Measurements from ENCODE around the gene ACOT13.
"Not testable (repeated sequence)": the region's sequence is repeated elsewhere in the genome, so short reads cannot be mapped to it uniquely, and the experiment has no call there.

The ACOT13 gene

DNA sequence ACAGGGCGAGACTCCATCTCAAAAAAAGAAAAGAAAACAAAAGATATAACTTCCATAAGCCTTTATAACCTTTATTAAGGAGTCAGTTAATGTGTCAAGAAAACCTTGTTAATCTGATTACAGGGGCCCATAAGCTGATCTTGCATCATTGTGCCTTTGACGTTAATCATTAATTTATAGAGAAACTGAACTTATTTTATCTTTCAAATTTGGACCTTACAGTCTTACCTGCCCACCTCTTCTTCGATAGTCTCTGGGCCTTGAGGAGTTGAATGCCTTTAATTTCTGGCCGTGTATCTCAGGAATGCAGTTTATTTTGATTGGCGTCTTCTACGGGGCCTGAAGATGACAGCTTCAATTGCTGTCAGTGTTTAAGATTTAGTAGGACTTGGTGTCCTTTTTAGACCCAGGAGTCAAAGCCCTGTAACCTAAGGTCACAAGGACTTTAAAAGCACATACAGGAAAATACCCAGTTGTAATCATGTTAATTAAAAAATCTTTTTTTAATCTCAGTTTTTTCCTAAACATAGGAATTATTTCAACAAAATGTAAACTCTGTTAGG is 5.8 kb downstream of the ACOT13 start:
- Histone ChIP-seq H3K36me3 (ENCODE audit: low read length) (peaks cover 26% of the 10 kb centered on the region), H4K20me1 (ENCODE audit: low read depth, low read length) (no peaks in the 10 kb centered on the region)
- TF ChIP-seq, protein P1, sequence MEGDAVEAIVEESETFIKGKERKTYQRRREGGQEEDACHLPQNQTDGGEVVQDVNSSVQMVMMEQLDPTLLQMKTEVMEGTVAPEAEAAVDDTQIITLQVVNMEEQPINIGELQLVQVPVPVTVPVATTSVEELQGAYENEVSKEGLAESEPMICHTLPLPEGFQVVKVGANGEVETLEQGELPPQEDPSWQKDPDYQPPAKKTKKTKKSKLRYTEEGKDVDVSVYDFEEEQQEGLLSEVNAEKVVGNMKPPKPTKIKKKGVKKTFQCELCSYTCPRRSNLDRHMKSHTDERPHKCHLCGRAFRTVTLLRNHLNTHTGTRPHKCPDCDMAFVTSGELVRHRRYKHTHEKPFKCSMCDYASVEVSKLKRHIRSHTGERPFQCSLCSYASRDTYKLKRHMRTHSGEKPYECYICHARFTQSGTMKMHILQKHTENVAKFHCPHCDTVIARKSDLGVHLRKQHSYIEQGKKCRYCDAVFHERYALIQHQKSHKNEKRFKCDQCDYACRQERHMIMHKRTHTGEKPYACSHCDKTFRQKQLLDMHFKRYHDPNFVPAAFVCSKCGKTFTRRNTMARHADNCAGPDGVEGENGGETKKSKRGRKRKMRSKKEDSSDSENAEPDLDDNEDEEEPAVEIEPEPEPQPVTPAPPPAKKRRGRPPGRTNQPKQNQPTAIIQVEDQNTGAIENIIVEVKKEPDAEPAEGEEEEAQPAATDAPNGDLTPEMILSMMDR (IDR thresholded peaks at IDR 0.05; ENCODE audit: insufficient read depth, low read length, poor library complexity, severe bottlenecking): no peak
- TF ChIP-seq EZH2phosphoT487 (conservative IDR thresholded peaks at IDR 0.05; ENCODE audit: low read length): no peak

DNA sequence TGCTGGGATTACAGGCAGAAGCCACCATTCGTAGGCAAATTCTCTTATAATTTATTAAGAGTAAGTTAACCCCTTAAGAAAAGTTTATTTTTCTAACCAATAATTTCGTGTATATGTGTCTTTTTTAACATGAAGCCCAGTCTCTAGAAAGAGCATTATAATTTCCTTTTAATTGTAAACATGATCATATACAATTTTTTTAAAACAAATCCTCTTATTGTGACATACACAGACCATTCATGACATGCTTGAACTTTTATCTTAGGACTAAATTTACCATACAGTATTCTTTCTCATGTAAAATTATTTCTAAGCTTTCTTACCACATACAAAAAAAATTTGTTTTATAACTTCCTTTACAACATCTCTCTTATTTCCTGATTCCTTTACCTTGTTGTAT is 6.7 kb downstream of the ACOT13 start:
- Histone ChIP-seq H3K36me3 (ENCODE audit: low read length) (peaks cover 26% of the 10 kb centered on the region), H3K4me2 (ENCODE audit: low read depth, low read length, poor library complexity, severe bottlenecking) (no peak overlapping the region), H3K27me3 (ENCODE audit: low read length) (no peaks in the 10 kb centered on the region), H2AFZ (ENCODE audit: low read depth, low read length, severe bottlenecking) (no peak overlapping the region), H3K9me3 (ENCODE audit: insufficient read depth, low read length) (peaks cover 42% of the 10 kb centered on the region; the same call in 1 of the 2 replicates), H3K9ac (ENCODE audit: low read length) (no peak overlapping the region), H3K9me2 (replicated peaks; ENCODE audit: insufficient read depth, low read length) (no peaks in the 10 kb centered on the region), H4K20me1 (ENCODE audit: low read depth, low read length) (no peaks in the 10 kb centered on the region), H3K79me2 (ENCODE audit: insufficient read depth, low read length) (0 out of 2 replicates have a peak, but pooled peaks cover 8% of the 10 kb centered on the region), H3K27ac (ENCODE audit: low read depth, low read length) (no peak overlapping the region), H3K4me3 (ENCODE audit: insufficient read depth, low read length, poor library complexity, severe bottlenecking) (no peak overlapping the region), H3F3A (ENCODE audit: insufficient read depth) (0 out of 2 replicates have a peak, but pooled peaks cover 9% of the 10 kb centered on the region)
- TF ChIP-seq EZH2phosphoT487 (conservative IDR thresholded peaks at IDR 0.05; ENCODE audit: low read length): no peak
- TF ChIP-seq, protein P1 (IDR thresholded peaks at IDR 0.05; ENCODE audit: insufficient read depth, low read length, poor library complexity, severe bottlenecking): no peak

More for the DNA sequence above, 5.8 kb downstream of the ACOT13 start:
- Histone ChIP-seq H3K4me2 (ENCODE audit: low read depth, low read length, poor library complexity, severe bottlenecking) (no peak overlapping the region), H3K79me2 (ENCODE audit: insufficient read depth, low read length) (peaks cover 8% of the 10 kb centered on the region; the same call in 1 of the 2 replicates), H3K9me2 (replicated peaks; ENCODE audit: insufficient read depth, low read length) (no peaks in the 10 kb centered on the region), H3K27me3 (ENCODE audit: low read length) (no peaks in the 10 kb centered on the region), H3K9me3 (ENCODE audit: insufficient read depth, low read length) (peaks cover 42% of the 10 kb centered on the region; the same call in 1 of the 2 replicates), H3K27ac (ENCODE audit: low read depth, low read length) (no peak overlapping the region), H3F3A (ENCODE audit: insufficient read depth) (0 out of 2 replicates have a peak, but pooled peaks cover 9% of the 10 kb centered on the region), H3K4me3 (ENCODE audit: insufficient read depth, low read length, poor library complexity, severe bottlenecking) (no peak overlapping the region), H2AFZ (ENCODE audit: low read depth, low read length, severe bottlenecking) (no peak overlapping the region), H3K9ac (ENCODE audit: low read length) (no peak overlapping the region)

DNA sequence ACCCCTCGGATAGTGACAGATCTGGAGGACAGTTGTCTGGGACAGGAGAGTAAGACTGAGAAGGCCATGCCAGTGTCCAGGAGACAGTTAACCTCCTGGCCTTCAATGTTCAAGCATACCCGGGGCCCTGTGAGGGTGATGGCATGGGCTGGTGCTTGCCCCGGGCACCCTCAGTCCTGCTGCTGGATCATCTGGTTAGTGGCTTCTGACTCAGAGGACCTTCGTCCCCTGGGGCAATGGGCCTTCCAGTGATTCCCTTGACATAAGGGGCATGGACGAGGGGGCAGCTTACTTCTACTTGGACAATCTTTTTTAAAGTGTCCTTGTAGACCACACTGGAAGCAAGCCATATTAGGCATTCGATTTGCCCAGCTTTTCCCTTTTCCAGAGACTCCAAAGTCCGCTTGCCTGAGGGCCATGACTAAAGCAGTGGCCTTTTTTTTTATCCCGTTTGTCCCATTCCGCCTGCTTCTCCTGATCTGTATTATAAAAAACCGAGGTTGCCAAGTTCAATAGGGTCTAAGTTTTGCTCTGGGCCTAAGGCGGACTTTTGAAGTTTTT is 12.0 kb downstream of the ACOT13 start:
- H3F3A ChIP-seq (ENCODE audit: insufficient read depth); H3K36me3 ChIP-seq (ENCODE audit: low read length); H4K20me1 ChIP-seq (ENCODE audit: low read depth, low read length); H3K4me3 ChIP-seq (ENCODE audit: insufficient read depth, low read length, poor library complexity, severe bottlenecking); H3K9me2 ChIP-seq (replicated peaks; ENCODE audit: insufficient read depth, low read length); H3K9me3 ChIP-seq (ENCODE audit: insufficient read depth, low read length); H3K4me2 ChIP-seq (ENCODE audit: low read depth, low read length, poor library complexity, severe bottlenecking); H2AFZ ChIP-seq (ENCODE audit: low read depth, low read length, severe bottlenecking); H3K27ac ChIP-seq (ENCODE audit: low read depth, low read length); H3K9ac ChIP-seq (ENCODE audit: low read length); H3K79me2 ChIP-seq (ENCODE audit: insufficient read depth, low read length); H3K27me3 ChIP-seq (ENCODE audit: low read length): not testable (repeated sequence)

DNA sequence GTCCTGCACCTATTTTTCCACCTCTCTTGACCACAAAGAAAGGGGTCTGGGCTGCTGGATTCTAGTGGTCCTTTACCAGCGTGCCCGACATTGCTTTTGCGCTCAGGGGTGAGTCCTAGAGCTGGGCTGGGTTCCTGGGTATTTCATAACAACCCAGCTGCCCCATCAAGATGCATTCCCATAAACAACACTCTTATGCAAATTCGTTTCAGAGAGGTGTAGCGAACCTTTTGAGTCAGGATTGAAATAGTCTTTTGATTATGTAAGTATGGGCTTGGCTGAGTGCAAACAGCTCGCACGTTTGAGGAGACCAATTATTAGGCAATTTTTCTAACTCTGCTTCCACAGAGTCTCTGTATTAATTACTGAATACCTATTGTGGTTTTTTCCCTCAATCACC is 13.7 kb downstream of the ACOT13 start:
- no peaks in the 10 kb centered on the region for H3K9me3 ChIP-seq (ENCODE audit: insufficient read depth, low read length)
- no peaks in the 10 kb centered on the region for H3F3A ChIP-seq (ENCODE audit: insufficient read depth)
- 0 out of 2 replicates have a peak, but pooled peaks cover 8% of the 10 kb centered on the region for H3K79me2 ChIP-seq (ENCODE audit: insufficient read depth, low read length)
- no peak overlapping the region for H3K4me3 ChIP-seq (ENCODE audit: insufficient read depth, low read length, poor library complexity, severe bottlenecking)
- H3K9me2 ChIP-seq (replicated peaks; ENCODE audit: insufficient read depth, low read length): no peaks in the 10 kb centered on the region
- no peaks in the 10 kb centered on the region for H3K36me3 ChIP-seq (ENCODE audit: low read length)
- no peak overlapping the region for H3K4me2 ChIP-seq (ENCODE audit: low read depth, low read length, poor library complexity, severe bottlenecking)
- no peaks in the 10 kb centered on the region for H4K20me1 ChIP-seq (ENCODE audit: low read depth, low read length)
- H2AFZ ChIP-seq (ENCODE audit: low read depth, low read length, severe bottlenecking): no peak overlapping the region
- no peak overlapping the region for H3K9ac ChIP-seq (ENCODE audit: low read length)
- H3K27me3 ChIP-seq (ENCODE audit: low read length): no peaks in the 10 kb centered on the region
- no peak for TF ChIP-seq EZH2phosphoT487 (conservative IDR thresholded peaks at IDR 0.05; ENCODE audit: low read length)
- TF ChIP-seq, protein P1 (IDR thresholded peaks at IDR 0.05; ENCODE audit: insufficient read depth, low read length, poor library complexity, severe bottlenecking): no peak
- H3K27ac ChIP-seq (ENCODE audit: low read depth, low read length): no peak overlapping the region
